GM18508 (cell line): ENCODE measurements around the gene PEX26.
"Not testable (repeated sequence)": the region's sequence is repeated elsewhere in the genome, so short reads cannot be mapped to it uniquely, and the experiment has no call there.

ENCODE experiments used
- ATAC-seq: cut with Tn5 transposase; IDR thresholded peaks from one replicate; pipeline ENCODE4 v1.9.1; 2021; ENCODE audit warnings: moderate number of reproducible peaks; ENCODE audit not compliant: insufficient read depth, unreplicated experiment

PEX26 gene

DNA sequence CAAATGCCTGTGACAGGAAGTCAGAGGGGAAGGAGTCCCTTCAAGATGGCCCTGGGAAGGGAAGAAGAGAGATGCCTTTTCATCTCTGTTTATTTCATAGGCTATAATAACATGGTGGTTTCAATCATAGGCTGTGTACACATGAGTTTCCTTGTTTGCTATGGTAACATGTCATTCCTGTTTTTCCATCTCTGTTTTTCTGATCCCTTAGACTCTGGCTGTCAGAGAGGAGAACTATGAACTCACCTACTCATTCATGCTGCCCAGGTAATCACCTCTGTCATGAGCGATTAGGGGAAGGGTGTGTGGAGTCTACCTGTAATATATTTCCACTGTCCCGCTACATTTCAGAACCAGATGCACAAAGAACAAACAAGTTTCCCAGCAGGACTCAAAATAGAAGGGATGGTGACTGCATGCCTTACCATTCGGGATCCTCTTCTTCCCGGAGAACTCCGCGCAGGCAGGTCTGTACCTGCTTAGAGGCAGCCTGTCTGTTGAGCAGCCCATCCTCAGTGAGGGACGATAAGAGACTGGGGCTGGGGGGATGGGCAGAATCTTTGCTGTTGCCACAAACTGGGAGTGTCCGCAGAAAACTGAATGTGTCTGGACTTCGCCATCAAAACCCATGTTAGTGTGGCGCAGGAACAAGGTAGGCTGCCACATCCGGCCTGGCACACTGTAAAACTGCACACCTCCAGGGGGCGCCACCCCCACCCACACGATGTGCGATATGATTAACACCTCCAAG, 7.1 kb upstream of the PEX26 start:
- no peak for ATAC-seq

DNA sequence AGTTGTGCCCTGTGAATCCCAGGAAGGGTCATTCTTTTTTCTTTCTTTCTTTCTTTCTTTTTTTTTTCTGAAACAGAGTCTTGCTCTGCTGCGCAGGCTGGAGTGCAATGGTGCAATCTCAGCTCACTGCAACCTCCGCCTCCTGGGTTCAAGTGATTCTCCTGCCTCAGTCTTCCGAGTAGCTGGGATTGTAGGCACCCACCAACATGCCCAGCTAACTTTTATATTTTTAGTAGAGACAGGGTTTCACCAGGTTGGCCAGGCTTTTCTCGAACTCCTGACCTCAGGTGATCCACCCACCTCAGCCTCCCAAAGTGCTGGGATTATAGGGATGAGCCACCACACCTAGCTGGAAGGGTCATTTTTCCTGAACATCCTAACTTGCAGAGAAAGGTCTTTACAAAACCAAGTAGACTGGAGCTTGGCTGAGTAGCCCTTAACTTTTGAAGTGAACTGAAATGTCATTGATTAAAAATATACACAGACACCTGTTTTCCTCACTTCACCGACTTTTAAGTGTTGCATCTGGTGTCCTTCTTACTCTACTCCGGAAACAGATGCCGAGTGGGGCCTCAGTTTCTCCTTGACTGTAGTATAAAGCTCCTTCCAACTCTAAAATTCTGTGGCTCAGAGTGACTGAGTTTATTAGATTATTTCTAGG, 6.4 kb upstream of the PEX26 start:
- ATAC-seq: not testable (repeated sequence)

DNA sequence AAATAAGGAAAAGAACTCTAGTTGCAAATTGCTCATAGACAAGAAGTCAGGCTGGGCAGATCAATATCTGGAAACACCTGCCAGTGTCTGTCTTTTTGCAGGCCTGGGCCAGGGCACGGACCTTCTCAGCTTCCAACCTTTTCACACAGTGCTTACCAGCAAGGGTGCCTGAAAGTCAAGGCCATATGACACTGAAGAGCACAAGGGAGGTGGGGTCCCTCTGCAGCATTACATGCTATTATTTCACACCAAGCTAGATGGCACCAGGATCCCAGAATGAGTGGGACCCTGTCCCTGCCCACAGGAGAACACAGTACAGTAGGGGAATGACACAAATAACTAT, 5.9 kb upstream of the PEX26 start:
- no peak for ATAC-seq

DNA sequence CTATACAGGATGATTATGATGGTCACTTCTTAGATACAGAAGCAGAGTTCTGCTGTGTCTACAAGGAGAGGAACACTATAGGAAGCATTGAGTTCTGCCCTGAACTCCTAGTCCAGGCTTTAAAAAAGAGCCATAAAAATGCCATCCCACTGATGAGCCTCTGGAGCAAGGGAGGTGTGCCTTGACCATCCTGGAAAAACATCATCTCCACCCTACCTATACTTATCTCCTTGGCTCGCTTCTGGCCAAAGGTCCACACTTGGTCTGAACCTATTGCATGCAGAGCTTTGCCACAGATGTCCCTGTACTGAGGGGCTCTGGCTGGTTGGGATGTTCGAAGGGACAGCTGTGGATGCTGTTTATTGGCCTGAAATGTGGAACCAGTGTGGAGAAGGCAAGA, 4.3 kb upstream of the PEX26 start:
- ATAC-seq: no peak

DNA sequence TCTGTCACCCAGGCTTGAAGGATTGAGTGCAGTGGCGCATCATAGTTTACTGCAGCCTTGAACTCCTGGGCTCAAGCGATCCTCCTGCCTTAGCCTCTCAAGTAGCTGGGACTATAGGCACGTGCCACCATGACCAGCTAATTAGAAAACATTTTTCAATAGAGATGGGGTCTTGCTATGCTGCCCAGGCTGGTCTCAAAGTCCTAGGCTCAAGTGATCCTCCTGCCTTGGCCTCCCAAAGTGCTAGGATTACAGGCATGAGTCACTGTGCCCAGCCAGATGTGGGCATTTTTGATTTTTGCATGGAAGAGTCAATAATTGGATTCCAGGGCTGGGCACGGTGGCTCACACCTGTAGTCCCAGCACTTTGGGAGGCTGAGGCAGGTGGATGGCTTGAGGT, 3.9 kb upstream of the PEX26 start:
- ATAC-seq: not testable (repeated sequence)

DNA sequence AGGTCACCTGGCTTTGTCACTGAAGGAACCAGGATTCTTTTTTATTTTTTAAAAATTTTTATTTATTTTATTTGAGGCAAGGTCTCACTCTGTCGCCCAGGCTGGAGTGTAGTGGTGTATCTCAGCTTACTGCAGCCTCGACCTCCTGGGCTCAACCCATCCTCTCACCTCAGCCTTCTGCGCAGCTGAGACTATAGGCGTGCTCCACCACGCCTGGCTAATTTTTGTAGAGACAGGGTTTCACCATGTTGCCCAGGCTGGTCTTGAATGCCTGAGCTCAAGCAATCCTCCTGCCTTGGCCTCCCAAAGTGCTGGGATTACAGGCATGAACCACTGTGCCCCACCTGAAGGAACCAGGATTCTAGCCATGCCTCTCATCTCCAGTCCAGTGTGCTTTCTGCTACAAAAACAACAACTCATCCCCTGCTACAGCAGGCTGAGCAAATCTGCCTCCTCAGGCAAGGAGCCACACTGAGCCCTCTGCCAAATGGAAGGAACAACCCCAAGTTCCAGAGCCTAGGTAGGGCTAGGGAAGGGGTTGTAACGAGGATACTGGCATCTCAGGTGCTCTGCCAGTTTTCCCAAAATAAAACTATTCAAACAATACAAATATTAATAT, 2.6 kb upstream of the PEX26 start:
- ATAC-seq: no peak

DNA sequence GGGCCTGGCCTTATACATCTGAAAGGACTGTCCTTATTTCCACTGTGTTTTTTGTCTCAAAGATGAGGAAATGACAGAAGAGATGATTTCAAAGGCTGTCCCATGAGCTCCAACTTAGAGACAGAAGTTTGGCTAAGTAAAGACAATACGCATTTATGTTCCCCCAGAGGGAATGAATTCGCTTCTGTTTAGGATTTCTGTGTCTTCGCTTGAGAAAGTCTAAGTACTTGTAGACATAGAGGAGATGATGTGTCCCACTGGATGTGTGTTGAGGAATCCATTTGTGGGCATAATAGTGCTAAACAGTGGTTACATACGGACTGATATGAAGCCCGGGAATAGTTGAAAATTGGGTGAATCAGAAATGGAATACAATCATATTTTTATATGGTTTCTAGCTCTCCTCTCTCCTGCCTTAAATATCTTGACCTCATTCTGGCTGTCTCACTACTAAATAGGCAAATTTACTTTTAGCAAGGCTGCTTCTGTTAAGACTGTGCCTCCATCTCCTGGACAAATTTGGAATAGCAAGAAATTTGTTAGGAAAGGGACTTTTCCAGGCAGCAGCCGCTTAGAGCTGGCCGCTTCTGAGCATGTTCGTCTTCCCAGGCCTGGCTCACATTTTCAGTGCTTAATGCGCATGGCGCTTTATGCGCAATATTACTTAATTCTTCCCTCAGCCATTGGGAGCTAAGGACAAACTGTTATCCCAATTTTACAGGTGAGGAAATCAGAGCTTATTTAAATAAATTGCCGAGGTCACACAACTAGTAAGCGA, 1.9 kb upstream of the PEX26 start:
- ATAC-seq: no peak

DNA sequence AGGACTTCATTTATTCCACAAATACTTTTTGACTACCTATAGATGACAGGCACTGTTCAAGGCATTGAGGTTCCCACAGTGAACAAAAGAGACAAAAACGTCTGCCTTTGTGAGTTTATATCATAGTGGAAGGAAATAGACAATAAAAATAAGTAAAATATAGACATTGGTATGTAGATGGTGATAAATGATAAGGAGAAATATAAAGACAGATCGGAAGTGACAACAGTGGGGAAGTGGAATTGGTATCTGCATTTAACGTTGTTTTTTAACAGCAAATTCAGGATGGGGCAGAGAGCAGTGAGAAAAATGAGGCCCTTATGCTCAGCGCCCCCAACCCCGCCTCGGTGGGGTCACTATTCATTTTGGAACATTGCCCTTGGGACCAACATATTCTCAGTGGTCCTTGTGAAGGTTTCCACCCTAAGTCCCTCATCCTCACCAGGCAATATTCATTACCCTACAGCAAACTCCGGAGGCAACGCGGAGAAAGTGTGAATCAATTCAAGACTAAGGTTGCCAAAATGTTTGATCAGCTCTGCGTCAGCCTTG, 627 bp upstream of the PEX26 start:
- peak; percentile 4 for ATAC-seq

DNA sequence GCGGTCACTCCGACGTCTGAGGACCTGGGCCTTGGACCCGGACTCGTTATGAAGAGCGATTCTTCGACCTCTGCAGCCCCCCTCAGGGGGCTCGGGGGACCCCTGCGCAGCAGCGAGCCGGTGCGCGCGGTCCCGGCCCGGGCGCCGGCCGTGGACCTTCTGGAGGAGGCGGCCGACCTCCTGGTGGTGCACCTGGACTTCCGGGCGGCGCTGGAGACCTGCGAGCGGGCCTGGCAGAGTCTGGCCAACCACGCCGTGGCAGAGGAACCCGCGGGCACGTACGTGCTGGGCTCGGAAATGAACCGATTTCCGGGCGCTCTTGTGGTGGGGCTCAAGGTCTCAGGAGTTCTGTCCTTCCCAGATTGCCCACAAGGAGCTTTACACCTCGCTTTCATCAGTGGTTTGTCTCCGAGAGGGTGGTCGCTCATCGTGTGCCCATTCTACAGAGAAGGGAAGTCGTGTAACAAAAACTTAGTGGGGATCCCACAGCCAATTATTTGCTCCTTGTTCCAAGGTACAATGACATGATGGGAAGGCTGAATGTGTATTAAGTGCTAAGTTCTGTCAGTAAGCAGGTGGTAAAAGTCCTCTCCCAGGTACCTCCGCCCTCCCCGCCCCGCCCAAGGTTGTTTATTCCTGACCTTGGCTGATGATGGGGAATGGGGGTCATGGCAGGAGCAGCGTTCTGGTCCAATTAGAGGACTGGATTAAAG, 695 bp downstream of the PEX26 start:
- ATAC-seq: no peak

DNA sequence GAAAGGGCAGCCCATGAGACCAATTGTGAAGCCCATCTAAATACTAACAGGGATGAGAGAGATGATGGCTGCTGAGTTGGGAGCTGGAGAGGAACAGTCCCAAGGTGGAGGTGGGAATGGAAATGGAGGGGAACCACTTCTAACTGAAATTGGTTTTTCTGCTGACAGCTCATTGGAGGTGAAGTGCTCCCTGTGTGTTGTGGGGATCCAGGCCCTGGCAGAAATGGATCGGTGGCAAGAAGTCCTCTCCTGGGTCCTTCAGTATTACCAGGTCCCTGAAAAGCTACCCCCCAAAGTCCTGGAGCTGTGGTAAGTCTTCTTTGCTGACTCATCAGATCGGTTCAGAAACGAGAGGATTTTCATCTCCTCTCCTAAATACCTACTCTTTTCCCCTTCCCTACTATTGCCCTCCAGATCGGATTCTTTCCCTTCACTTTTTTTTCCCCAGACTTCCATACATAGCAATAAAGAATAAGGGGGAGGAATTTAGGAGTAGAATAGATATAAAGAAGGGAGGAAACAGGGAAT, 2.0 kb downstream of the PEX26 start:
- no peak for ATAC-seq

DNA sequence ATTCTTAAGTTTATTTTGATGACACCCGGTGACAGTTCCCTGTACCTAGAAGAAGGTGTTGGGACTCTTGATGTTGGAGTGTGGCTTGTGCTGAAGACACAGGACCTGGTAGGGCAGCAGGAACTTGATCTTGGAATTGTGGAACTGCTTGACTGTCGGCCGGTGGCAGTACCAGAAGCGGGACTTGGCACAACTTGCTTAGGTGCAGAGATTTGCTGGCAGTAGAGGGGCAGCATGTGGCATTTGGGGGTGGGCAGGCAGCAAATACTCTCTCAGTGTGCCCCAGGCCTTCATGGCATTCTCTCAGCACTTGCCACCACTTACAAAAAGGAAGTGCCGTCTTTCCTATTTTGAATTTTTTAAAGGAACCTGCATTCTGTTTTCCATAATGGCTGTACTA, 3.6 kb downstream of the PEX26 start:
- ATAC-seq: no peak

DNA sequence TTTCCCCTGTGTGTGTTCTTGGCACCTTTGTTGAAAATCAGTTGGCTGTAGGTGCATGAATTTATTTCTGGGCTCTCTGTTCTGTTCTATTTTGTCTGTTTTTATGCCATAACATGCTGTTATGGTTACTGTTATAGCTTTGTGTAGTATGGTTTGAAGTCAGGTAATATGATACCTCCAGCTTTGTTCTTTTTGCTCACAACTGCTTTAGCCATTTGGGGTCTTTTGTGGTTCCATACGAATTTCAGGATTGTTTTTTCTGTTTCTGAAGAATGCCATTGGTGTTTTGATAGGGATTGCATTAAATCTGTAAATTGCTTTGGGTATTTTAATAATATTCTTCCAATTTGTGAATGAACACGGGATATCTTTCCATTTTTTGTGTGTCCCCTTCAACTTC, 4.7 kb downstream of the PEX26 start:
- no peak for ATAC-seq

DNA sequence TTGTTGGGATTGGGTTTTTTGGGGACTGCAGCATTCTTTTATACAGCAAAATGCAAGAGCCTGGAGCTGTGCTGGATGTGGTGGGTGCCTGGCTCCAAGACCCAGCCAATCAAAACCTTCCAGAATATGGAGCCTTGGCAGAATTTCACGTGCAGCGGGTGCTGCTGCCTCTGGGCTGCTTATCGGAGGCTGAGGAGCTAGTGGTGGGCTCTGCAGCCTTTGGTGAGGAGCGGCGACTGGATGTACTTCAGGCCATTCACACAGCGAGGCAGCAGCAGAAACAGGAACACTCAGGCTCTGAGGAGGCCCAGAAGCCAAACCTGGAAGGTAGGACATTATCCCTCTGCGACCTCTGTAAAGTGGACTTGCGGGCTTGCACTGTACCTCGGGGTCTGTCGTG, 5.6 kb downstream of the PEX26 start:
- ATAC-seq: no peak

DNA sequence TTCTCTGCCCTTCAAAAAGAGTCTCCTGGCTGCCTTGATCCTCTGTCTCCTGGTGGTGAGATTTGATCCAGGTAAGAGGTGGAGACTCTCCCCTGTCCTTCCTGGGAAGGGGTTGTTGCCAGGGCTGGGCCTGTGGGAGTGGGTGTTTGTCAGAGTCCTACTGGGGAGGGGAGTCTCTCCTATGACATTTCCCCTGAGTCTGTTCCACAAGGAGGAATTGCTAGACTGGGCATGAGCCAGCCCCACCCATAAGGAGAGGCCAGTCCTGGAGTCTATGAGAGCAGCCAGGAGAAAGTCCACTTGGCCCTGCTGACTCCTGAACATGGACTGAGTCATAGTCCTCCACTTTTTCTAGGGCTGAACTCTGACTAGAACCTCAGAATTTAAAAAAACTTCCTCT, 7.4 kb downstream of the PEX26 start:
- no peak for ATAC-seq

DNA sequence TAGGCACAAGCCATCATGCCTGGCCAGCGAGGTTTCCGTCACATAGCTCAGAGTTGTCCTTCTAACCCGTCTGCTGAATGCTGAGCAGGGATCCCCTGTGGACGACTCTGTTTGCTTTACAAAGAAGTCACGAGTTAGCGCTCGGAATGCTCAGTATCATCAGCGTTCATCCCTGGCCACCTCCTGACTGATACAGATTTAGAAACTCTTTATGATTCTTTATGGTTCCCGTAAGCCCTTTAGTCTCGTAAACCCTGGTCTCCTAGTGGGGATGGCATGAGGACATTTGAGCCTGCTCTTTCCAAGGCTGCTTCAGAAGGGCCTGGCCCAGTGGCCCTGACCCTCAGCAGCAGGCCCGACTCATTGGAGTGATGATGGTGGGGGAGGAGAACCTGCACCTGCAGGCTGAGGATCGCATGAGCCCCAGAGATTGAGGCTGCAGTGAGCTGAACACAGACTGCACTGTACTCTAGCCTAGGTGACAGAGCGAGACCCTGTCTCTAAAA, 9.6 kb downstream of the PEX26 start:
- ATAC-seq: no peak

DNA sequence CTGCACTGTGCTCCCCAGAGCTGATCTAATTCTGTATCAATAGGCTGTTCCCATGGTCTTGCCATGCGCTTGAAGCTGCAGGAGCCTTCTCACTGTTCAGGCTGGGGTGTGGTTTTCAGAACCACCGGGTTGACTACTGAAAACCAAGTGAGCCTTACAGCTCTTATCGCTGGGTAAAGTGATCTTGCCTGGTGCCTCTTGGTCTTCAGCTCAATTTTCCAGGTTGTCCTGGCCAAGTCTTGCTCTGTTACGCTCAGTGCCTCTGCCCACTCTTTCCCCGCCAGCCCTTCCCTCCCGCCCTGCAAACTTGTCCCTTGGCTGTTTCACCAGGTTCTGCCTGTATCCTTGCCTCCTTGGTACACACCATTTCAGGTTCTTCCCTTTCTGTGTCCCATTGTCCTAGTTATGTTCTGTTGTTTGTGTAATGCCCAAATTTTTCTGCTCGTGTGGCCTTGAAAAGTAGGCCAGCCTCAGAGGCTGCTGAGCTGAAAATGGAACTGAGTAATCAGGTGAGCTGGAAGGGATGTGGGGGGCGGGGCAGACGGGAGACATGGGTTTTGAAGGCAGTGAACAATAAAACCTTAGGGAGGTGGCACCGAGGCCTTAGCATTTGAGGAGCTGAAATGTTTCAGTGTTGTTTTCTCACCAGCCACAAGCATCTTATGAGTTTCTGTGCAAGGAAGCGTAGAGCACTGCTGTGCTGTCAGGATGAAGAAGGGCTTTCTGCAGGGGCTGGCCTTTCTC, 11.2 kb downstream of the PEX26 start:
- no peak for ATAC-seq

DNA sequence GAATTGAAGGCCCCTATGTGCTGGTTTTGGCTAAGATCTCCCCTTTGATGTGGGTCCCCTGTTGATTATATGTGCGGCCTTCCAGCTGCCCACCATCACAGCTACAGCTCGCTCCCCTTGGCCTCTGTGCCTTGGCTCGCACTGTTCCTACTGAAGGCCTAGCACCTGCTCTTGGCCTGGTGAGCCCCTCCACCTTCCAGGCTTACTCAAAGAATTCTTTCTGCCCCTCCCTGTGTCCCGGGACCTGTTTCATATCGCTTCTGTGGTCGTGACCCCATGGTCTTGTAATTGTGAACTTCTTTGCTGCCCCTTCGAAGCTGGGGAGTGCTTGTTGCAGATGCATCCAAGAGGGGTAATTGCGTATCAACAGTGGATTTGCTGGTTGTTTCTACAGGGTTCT, 12.5 kb downstream of the PEX26 start:
- ATAC-seq: no peak

DNA sequence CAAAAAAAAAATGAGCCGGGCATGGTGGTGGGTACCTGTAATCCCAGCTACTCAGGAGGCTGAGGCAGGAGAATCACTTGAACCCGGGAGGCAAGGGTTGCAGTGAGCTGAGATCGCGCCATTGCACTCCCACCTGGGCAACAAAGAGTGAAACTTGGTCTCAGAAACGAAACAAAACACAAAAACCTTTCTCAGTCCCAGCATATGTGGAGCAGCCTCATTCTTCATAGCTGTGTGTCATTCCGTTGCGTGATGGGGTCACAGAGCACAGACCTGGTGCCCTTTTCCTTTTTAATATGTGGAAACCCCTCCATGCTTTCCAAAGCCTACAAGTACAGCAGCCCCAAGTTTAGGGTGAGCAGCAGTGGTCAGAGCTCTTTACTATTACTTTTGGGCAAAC, 13.7 kb downstream of the PEX26 start:
- no peak for ATAC-seq

DNA sequence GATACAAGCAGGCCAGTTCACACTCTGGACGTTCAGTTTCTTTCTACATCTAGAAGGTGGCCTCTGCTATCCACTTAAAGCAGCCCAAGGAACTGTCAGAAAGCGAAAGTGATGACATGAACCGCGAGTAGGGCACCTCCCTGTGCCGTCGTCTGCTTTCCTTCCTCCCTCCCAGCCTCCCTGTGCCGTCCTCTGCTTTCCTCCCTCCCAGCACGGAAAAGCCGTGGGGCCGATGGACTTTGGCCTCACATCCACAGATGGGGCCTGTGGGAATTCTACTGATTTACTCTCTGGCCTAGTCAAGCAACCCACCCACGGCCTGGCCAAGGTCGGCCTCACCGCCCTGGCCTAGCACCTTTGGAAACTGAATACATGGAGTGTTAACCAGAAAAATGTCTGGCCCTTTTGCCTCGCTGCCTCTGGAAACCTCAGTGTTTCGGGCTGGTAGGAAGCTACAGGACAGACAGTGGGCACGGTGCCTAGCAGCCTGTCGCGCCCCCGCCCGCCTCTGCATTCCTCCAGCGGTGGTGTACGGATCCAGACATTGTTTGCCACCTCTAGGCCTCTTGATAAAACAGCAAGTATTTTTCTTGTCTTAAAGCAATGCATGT, 14.2 kb downstream of the PEX26 start:
- ATAC-seq: no peak
